ENCODE measurements around the gene ATAD3C. TPM values are rescaled to one million over a fixed set of nuclear protein-coding genes. Genes with fewer than 3 reads are reported as not detected.
"Not testable (repeated sequence)": the region's sequence is repeated elsewhere in the genome, so short reads cannot be mapped to it uniquely, and the experiment has no call there.

ATAD3C gene
- polyA plus RNA-seq, 2 of the 4 experiments (the other 2 are of a cell fraction), result not detected

DNA sequence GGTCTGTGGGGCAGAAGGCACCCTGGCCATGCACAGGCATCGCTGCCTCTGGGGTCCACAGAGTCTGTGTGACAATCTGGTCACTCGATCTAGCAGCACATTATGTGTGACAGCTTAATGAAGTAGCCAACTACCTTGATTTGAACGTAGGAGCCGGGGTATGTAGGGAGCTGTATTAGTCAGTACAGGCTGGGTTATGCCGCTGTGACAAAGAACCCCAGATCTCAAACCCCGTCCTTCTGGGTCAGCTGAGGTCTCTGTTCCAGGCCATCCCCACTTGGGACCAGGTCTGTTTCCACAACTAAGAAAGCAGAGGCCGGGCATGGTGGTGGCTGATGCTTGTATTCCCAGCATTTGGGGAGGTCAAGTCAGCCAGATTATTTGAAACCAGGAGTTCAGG lies 13.8 kb downstream of the ATAD3C start:
- no peak for ATAC-seq
- Histone ChIP-seq H3K4me1 (no peaks in the 10 kb centered on the region), H3K27ac (no peak overlapping the region), H3K4me3 (no peak overlapping the region), H3K4me2 (no peak overlapping the region), H3K9me3 (no peaks in the 10 kb centered on the region)
- no peak for TF ChIP-seq EHF (CRISPR knock-in tag; IDR thresholded peaks at IDR 0.05)
- TF ChIP-seq PHF8 (IDR thresholded peaks at IDR 0.05; ENCODE audit: borderline replicate concordance, low read depth), result no peak
- TF ChIP-seq, protein P1, sequence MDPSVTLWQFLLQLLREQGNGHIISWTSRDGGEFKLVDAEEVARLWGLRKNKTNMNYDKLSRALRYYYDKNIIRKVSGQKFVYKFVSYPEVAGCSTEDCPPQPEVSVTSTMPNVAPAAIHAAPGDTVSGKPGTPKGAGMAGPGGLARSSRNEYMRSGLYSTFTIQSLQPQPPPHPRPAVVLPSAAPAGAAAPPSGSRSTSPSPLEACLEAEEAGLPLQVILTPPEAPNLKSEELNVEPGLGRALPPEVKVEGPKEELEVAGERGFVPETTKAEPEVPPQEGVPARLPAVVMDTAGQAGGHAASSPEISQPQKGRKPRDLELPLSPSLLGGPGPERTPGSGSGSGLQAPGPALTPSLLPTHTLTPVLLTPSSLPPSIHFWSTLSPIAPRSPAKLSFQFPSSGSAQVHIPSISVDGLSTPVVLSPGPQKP (IDR thresholded peaks at IDR 0.05; ENCODE audit: low read depth, low read length), result no peak
- TF ChIP-seq NFE2L2 (conservative IDR thresholded peaks at IDR 0.05; ENCODE audit: low read length), result no peak
- TF ChIP-seq CEBPB (IDR thresholded peaks at IDR 0.05), result no peak
- no peak for TF ChIP-seq POLR2AphosphoS2 (conservative IDR thresholded peaks at IDR 0.05; ENCODE audit: low read length)
- TF ChIP-seq, protein P2, sequence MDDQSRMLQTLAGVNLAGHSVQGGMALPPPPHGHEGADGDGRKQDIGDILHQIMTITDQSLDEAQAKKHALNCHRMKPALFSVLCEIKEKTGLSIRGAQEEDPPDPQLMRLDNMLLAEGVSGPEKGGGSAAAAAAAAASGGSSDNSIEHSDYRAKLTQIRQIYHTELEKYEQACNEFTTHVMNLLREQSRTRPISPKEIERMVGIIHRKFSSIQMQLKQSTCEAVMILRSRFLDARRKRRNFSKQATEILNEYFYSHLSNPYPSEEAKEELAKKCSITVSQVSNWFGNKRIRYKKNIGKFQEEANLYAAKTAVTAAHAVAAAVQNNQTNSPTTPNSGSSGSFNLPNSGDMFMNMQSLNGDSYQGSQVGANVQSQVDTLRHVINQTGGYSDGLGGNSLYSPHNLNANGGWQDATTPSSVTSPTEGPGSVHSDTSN (IDR thresholded peaks at IDR 0.05), result no peak
- TF ChIP-seq HDAC2 (IDR thresholded peaks at IDR 0.05), result no peak
- TF ChIP-seq, protein P3, sequence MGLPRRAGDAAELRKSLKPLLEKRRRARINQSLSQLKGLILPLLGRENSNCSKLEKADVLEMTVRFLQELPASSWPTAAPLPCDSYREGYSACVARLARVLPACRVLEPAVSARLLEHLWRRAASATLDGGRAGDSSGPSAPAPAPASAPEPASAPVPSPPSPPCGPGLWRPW (IDR thresholded peaks at IDR 0.05), result no peak
- TF ChIP-seq, protein P4, sequence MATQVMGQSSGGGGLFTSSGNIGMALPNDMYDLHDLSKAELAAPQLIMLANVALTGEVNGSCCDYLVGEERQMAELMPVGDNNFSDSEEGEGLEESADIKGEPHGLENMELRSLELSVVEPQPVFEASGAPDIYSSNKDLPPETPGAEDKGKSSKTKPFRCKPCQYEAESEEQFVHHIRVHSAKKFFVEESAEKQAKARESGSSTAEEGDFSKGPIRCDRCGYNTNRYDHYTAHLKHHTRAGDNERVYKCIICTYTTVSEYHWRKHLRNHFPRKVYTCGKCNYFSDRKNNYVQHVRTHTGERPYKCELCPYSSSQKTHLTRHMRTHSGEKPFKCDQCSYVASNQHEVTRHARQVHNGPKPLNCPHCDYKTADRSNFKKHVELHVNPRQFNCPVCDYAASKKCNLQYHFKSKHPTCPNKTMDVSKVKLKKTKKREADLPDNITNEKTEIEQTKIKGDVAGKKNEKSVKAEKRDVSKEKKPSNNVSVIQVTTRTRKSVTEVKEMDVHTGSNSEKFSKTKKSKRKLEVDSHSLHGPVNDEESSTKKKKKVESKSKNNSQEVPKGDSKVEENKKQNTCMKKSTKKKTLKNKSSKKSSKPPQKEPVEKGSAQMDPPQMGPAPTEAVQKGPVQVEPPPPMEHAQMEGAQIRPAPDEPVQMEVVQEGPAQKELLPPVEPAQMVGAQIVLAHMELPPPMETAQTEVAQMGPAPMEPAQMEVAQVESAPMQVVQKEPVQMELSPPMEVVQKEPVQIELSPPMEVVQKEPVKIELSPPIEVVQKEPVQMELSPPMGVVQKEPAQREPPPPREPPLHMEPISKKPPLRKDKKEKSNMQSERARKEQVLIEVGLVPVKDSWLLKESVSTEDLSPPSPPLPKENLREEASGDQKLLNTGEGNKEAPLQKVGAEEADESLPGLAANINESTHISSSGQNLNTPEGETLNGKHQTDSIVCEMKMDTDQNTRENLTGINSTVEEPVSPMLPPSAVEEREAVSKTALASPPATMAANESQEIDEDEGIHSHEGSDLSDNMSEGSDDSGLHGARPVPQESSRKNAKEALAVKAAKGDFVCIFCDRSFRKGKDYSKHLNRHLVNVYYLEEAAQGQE (IDR thresholded peaks at IDR 0.05), result no peak
- no peak for TF ChIP-seq RNF2 (IDR thresholded peaks at IDR 0.05; ENCODE audit: borderline replicate concordance, low read depth)
- POLR2A ChIA-PET, result no interaction called here
- no CpG with 5 or more reads among the region's 7 CpGs for WGBS (ENCODE audit: missing lambda C conversion rate)
- CTCF ChIA-PET, result no interaction called here
- FAIRE-seq, result no peak
- no peak for DNase-seq (ENCODE audit: low read depth in 1 of 2, low spot score in 1 of 2)

DNA sequence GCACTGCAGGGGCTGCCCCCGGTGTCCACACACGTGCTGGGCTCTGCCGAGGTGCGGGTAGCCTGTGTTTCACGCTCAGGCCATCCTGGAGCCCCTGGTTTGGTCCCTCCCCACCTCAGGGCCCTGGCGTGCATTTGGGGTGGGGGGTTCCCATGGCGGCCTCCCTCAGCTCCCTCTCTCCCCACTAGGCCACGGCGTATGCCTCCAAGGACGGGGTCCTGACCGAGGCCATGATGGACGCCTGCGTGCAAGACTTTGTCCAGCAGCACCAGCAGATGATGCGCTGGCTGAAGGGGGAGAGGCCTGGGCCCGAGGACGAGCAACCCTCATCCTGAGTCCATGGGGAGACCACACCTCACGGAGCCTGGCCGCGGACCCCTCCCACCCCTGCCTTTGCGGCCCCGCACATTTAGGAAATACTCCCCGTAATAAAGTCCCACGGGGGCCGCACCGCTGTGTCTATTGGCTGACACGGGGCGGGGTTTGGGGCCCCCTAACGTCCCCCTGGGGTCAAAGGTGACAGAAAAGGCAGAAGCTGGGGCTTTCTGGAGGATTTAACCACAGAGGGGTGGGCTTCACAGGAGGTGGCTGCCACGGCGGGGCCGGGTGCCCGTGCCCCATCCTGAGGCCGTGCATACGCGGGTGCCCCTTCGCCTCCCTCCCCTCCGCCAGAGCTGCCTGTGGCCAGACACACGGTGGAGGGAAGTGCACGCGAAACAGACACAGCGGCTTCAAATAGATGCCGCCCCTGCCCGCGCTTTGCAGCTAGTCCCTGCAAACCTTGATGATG lies 18.9 kb downstream of the ATAD3C start:
- H3K4me1 ChIP-seq; ATAC-seq; FAIRE-seq; H3K9me3 ChIP-seq; H3K4me3 ChIP-seq; H3K27ac ChIP-seq; H3K4me2 ChIP-seq; DNase-seq (ENCODE audit: low read depth in 1 of 2, low spot score in 1 of 2); POLR2A ChIA-PET; CTCF ChIA-PET: not testable (repeated sequence)
- WGBS (ENCODE audit: missing lambda C conversion rate), result no CpG with 5 or more reads among the region's 44 CpGs

DNA sequence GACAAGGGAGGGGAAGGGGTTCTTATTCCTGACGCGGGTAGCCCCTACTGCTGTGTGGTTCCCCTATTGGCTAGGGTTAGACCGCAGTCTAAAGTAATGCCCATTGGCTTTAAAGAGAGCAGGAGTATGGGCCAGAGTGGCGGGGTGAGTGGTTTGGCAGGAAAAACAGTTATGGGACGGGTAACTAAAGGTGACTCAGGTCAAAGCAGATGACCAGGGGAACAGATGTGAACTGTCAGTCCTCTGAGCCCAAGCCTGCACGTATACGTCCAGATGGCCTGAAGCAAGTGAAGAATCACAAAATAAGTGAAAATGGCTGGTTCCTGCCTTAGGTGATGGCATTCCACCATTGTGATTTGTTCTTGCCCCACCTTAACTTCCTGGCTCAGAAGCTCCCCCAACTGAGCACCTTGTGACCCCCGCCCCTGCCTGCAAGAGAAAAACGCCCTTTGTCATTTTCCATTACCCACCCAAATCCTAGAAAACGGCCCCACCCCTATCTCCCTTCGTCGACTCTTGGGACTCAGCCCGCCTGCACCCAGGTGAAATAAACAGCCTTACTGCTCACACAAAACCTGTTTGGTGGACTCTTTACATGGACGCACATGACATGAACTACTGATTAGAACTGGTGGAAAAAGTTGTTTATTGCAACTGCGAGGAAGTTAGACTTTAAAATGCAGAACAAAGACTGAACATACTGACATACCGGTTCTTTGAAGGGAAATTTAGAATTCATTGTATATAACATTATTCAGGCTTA lies 21.3 kb downstream of the ATAD3C start:
- ATAC-seq, result no peak
- ChIA-PET POLR2A (no interaction called here), CTCF (no interaction called here)
- no peak for DNase-seq (ENCODE audit: low read depth in 1 of 2, low spot score in 1 of 2)
- no peak overlapping the region for H3K4me3 ChIP-seq
- no peaks in the 10 kb centered on the region for H3K9me3 ChIP-seq
- no peak overlapping the region for H3K4me2 ChIP-seq
- H3K27ac ChIP-seq, result no peak overlapping the region
- WGBS (ENCODE audit: missing lambda C conversion rate), result no CpG with 5 or more reads among the region's 16 CpGs
- no peak for FAIRE-seq
- H3K4me1 ChIP-seq, result no peaks in the 10 kb centered on the region
- TF ChIP-seq ZC3H11A (IDR thresholded peaks at IDR 0.05) (no peak), FOSL2 (IDR thresholded peaks at IDR 0.05) (no peak), FOSL2 (CRISPR knock-in tag; IDR thresholded peaks at IDR 0.05) (no peak)
- TF ChIP-seq, protein P3 (IDR thresholded peaks at IDR 0.05), result no peak

All from A549 (cell line).